Spleen (tissue), 11 donors: ENCODE measurements around the gene KIF1A. TPM values are rescaled to one million over a fixed set of nuclear protein-coding genes. Genes with fewer than 3 reads are reported as not detected.

Experiments used
- DNase-seq: peaks from one replicate; pipeline ENCODE4 v3.0.0-alpha.2; 2020
- H3K27ac ChIP-seq, 8 donors: fragments of 200-600 bp; sonication (generic) in 7 of 8; 1 replicate in 4 of 8; 2 replicates in 4 of 8; pipeline versions ENCODE4 v1.5.0 to v1.8.0; 2016 to 2021; ENCODE audit warnings: inconsistent platforms in 4 of 8, mild to moderate bottlenecking in 4 of 8, moderate library complexity in 1 of 8
- H3K27me3 ChIP-seq, 7 donors: fragments of 200-600 bp; sonication (generic) in 6 of 7; replicated peaks in 1 of 7; 1 replicate in 4 of 7; 2 replicates in 3 of 7; pipeline versions ENCODE4 v1.5.0 to v1.8.0; 2016 to 2021; ENCODE audit warnings: inconsistent platforms in 3 of 7, mild to moderate bottlenecking in 1 of 7
- H3K36me3 ChIP-seq, 6 donors: fragments of 200-600 bp; sonication (generic) in 5 of 6; 1 replicate in 4 of 6; 2 replicates in 2 of 6; pipeline versions ENCODE4 v1.5.0 to v1.8.0; 2016 to 2021; ENCODE audit warnings: inconsistent platforms in 2 of 6
- H3K4me1 ChIP-seq, 6 donors: fragments of 200-600 bp; sonication (generic) in 5 of 6; 1 replicate in 3 of 6; 2 replicates in 3 of 6; pipeline versions ENCODE4 v1.5.0 to v1.8.0; 2016 to 2021; ENCODE audit warnings: inconsistent platforms in 3 of 6
- H3K4me3 ChIP-seq, 8 donors: fragments of 200-600 bp; sonication (generic) in 7 of 8; 1 replicate in 4 of 8; 2 replicates in 4 of 8; pipeline versions ENCODE4 v1.5.0 to v1.8.0; 2016 to 2021; ENCODE audit warnings: inconsistent platforms in 4 of 8, mild to moderate bottlenecking in 4 of 8, moderate library complexity in 2 of 8
- H3K9me3 ChIP-seq, 8 donors: fragments of 200-600 bp; sonication (generic) in 7 of 8; 1 replicate in 4 of 8; 2 replicates in 4 of 8; pipeline versions ENCODE4 v1.5.0 to v1.8.0; 2016 to 2021; ENCODE audit warnings: inconsistent platforms in 4 of 8
- CTCF ChIP-seq, 11 experiments: fragments of 200-600 bp in 7 of 11; fragments of 450-650 bp in 4 of 11; sonication (generic) in 4 of 11; IDR thresholded peaks in 8 of 11; conservative IDR thresholded peaks in 3 of 11; 1 replicate in 7 of 11; 2 replicates in 4 of 11; pipeline versions ENCODE4 v1.4.0 to v1.8.0; 2016 to 2021; ENCODE audit warnings: antibody characterized with exemption in 11 of 11, inconsistent platforms in 4 of 11, mild to moderate bottlenecking in 1 of 11
- POLR2A ChIP-seq, 3 donors: fragments of 450-650 bp; IDR thresholded peaks; one replicate each; pipeline ENCODE4 v1.5.1; 2017; ENCODE audit warnings: antibody characterized with exemption in 3 of 3, mild to moderate bottlenecking in 1 of 3
- POLR2AphosphoS5 ChIP-seq, 3 donors: sonication (generic); formaldehyde crosslinking; IDR thresholded peaks; one replicate each; pipeline ENCODE4 v1.5.1; 2017; ENCODE audit warnings: antibody characterized with exemption in 3 of 3
- WGBS, 5 donors: extraction: QIAGEN DNeasy Blood & Tissue Kit in 3 of 5; methylation state at CpG; one replicate each; pipeline versions ENCODE4 v1.1.5 to v1.1.7; 2013 to 2018; 5-methylcytosine and 5-hydroxymethylcytosine counted together
- intact Hi-C: fragments of 100-400 bp; cut with DNase I; formaldehyde crosslinking; loops from one replicate; pipeline ENCODE4 v1.15.0; 2023; ENCODE audit warnings: low total_unique reads
- polyA plus RNA-seq, 3 donors: library from polyadenylated mRNA; stranded (reverse); fragments of 200-250 nt; gene quantifications; one replicate each; pipeline ENCODE4 v1.2.1, GENCODE V29; 2013
- total RNA-seq, 7 donors: library from RNA; depleted of rRNA in 3 of 7; stranded (reverse); fragments of >200 nt in 3 of 7; fragmentation: NEBNext Ultra II Directional in 4 of 7; extraction: Animal tissue kit (Norgen Biotek cat#: 25700) in 4 of 7; gene quantifications; one replicate each; pipeline versions ENCODE4 v1.1.0 to v1.2.1, GENCODE V29; 2016 to 2021
- donor health status: healthy with polysubstance abuse.
- donor health status: DM: no; HTN: no; CAD: no; lungs with moderate emphysema.
- donor health status: DM: no; HTN: no; CAD: no.
- donor health status: Bipolar disorder and iron deficiency.
- donor health status: healthy.
- donor health status: DM: no; HTN: no; CAD: no.
- donor health status: DM: yes; HTN: yes; CAD: no.

Gene KIF1A
- total and polyA plus RNA-seq, 10 donors, result 0.02 to 2.0 (median 0.55) TPM; not detected in 1

GRCh38 chr2:240837621-240838020 is 17.6 kb upstream of the KIF1A start:
- H3K36me3 ChIP-seq, result no peaks in the 10 kb centered on the region
- peak; percentile 40 for DNase-seq
- intact Hi-C loops, result loop anchor here (10.0 kb wide), 1 partner anchor 323 kb away; no protein-coding TSS in a partner anchor
- 53 to 68% (median 61%) methylated on average over 3 to 4 of the region's 4 CpGs for WGBS, 5 donors
- no peaks in the 10 kb centered on the region for H3K9me3 ChIP-seq
- H3K4me3 ChIP-seq, result no peak overlapping the region
- H3K4me1 ChIP-seq, result peaks cover 0 to 2% (median 1%) of the 10 kb centered on the region in 6 donors
- TF ChIP-seq POLR2AphosphoS5 (IDR thresholded peaks at IDR 0.05), result no peak
- no peak for TF ChIP-seq POLR2A (IDR thresholded peaks at IDR 0.05)
- TF ChIP-seq CTCF (IDR thresholded peaks at IDR 0.05 in 8 of 11, conservative IDR thresholded peaks at IDR 0.05 in 3 of 11), result no peak
- no peak overlapping the region for H3K27ac ChIP-seq
- peaks cover 0 to 34% (median 0%) of the 10 kb centered on the region in 7 donors for H3K27me3 ChIP-seq

GRCh38 chr2:240836781-240837467 is 16.9 kb upstream of the KIF1A start:
- intact Hi-C loops, result loop anchor here (10.0 kb wide), 1 partner anchor 322 kb away; no protein-coding TSS in a partner anchor
- Histone ChIP-seq H3K4me3 (no peak overlapping the region), H3K4me1 (peaks cover under 1 to 9% (median 8%) of the 10 kb centered on the region in 6 donors), H3K27ac (no peak overlapping the region), H3K36me3 (no peaks in the 10 kb centered on the region), H3K27me3 (peaks cover 0 to 40% (median 0%) of the 10 kb centered on the region in 7 donors), H3K9me3 (no peaks in the 10 kb centered on the region)
- TF ChIP-seq CTCF (IDR thresholded peaks at IDR 0.05 in 8 of 11, conservative IDR thresholded peaks at IDR 0.05 in 3 of 11) (no peak), POLR2A (IDR thresholded peaks at IDR 0.05) (no peak), POLR2AphosphoS5 (IDR thresholded peaks at IDR 0.05) (no peak)
- peak; percentile 74 for DNase-seq
- WGBS, 5 donors, result 75 to 85% (median 77%) methylated on average over 6 to 17 of the region's 17 CpGs

GRCh38 chr2:240835528-240835927 is 15.5 kb upstream of the KIF1A start:
- DNase-seq, result peak; percentile 50

More at GRCh38 chr2:240835528-240835927, 15.5 kb upstream of the KIF1A start:
- TF ChIP-seq POLR2A (IDR thresholded peaks at IDR 0.05), result no peak
- TF ChIP-seq POLR2AphosphoS5 (IDR thresholded peaks at IDR 0.05), result no peak
- no peak for TF ChIP-seq CTCF (IDR thresholded peaks at IDR 0.05 in 8 of 11, conservative IDR thresholded peaks at IDR 0.05 in 3 of 11)
- Histone ChIP-seq H3K9me3 (no peaks in the 10 kb centered on the region), H3K36me3 (no peaks in the 10 kb centered on the region), H3K4me3 (no peak overlapping the region), H3K4me1 (peaks cover 6 to 19% (median 14%) of the 10 kb centered on the region in 6 donors), H3K27ac (no peak overlapping the region), H3K27me3 (peaks cover 0 to 42% (median 5%) of the 10 kb centered on the region in 7 donors)
- 78 to 88% (median 85%) methylated on average over 9 of the region's 9 CpGs for WGBS, 5 donors
- intact Hi-C loops, result loop anchor here (10.0 kb wide), 1 partner anchor 321 kb away; no protein-coding TSS in a partner anchor
